Pancreas (tissue), 10 donors: Measurements from ENCODE around the gene DTNA. TPM values are rescaled to one million over a fixed set of nuclear protein-coding genes. Genes with fewer than 3 reads are reported as not detected.

Experiments used
- ATAC-seq, 4 donors: fragments of 200-7000 bp; cut with Tn5 transposase; one replicate each; pipeline versions ENCODE4 v1.8.0 to v1.9.1; 2020; ENCODE audit warnings: mild to moderate bottlenecking in 4 of 4, moderate library complexity in 4 of 4
- DNase-seq, 6 donors: peaks; one replicate each; pipeline ENCODE4 v3.0.0-alpha.2; 2020
- FAIRE-seq: peaks from 2 replicates; lab custom pipeline; 2012; peaks lifted over from hg19 to GRCh38; lab: Jason Lieb, UNC
- H3K27ac ChIP-seq, 4 donors: fragments of 200-600 bp; sonication (generic); 1 replicate in 3 of 4; 2 replicates in 1 of 4; pipeline versions ENCODE4 v1.5.0 to v1.8.0; 2020
- H3K27me3 ChIP-seq, 4 donors: fragments of 200-600 bp; one replicate each; pipeline ENCODE4 v1.8.0; 2021
- H3K36me3 ChIP-seq, 3 donors: fragments of 200-600 bp; sonication (generic) in 1 of 3; one replicate each; pipeline versions ENCODE4 v1.5.0 to v1.8.0; 2020 to 2021
- H3K4me1 ChIP-seq, 3 donors: fragments of 200-600 bp; one replicate each; pipeline ENCODE4 v1.8.0; 2021
- H3K4me3 ChIP-seq, 4 donors: fragments of 200-600 bp; sonication (generic) in 2 of 4; one replicate each; pipeline versions ENCODE4 v1.5.0 to v1.8.0; 2020 to 2021
- H3K9me3 ChIP-seq, 4 donors: fragments of 200-600 bp; one replicate each; pipeline ENCODE4 v1.8.0; 2021
- CTCF ChIP-seq, 4 donors: fragments of 200-600 bp; sonication (generic) in 3 of 4; IDR thresholded peaks; one replicate each; pipeline versions ENCODE4 v1.5.0 to v1.8.0; 2021; ENCODE audit warnings: antibody characterized with exemption in 4 of 4
- WGBS, 2 donors: extraction: QIAGEN DNeasy Blood & Tissue Kit; methylation state at CpG; one replicate each; pipeline ENCODE4 v1.1.7; 2013; 5-methylcytosine and 5-hydroxymethylcytosine counted together
- intact Hi-C, 3 donors: fragments of 100-400 bp; cut with DNase I; formaldehyde crosslinking; loops; one replicate each; pipeline versions ENCODE4 v1.11.1 to v1.14.2; 2022
- polyA plus RNA-seq, 2 donors: library from polyadenylated mRNA; stranded (reverse); fragments of 200-250 nt; gene quantifications; one replicate each; pipeline ENCODE4 v1.2.3, GENCODE V29; 2013
- total RNA-seq, 6 donors: library from RNA; stranded (reverse); fragmentation: NEBNext Ultra II Directional in 4 of 6; extraction: Animal tissue kit (Norgen Biotek cat#: 25700) in 4 of 6; gene quantifications; one replicate each; pipeline versions ENCODE4 v1.2.1 to v1.2.4, GENCODE V29; 2021 to 2023
- donor health status: healthy with polysubstance abuse.
- donor health status: DM: no; HTN: no; CAD: no; lungs with moderate emphysema.
- donor health status: DM: no; HTN: no; CAD: no.
- donor health status: control.
- donor health status: control.
- donor health status: Bipolar disorder and iron deficiency.
- donor health status: DM: yes; HTN: yes; CAD: no.
- donor health status: DM: no; HTN: no; CAD: no.
- donor health status: DM: no; HTN: no; CAD: no.
- donor health status: DM: yes; HTN: yes; CAD: no.

DTNA gene
- total and polyA plus RNA-seq, 8 donors, result 15.3 to 37.5 (median 26.4) TPM

GRCh38 chr18:34890486-34891085, 180.5 kb downstream of the DTNA start:
- 89 to 95% methylated on average over 6 of the region's 6 CpGs for WGBS, 2 donors
- DNase-seq (no peak), FAIRE-seq (no peak), ATAC-seq (no peak)
- Histone ChIP-seq H3K4me3 (no peak overlapping the region), H3K4me1 (no peaks in the 10 kb centered on the region), H3K9me3 (no peaks in the 10 kb centered on the region), H3K27me3 (no peaks in the 10 kb centered on the region), H3K27ac (no peak overlapping the region), H3K36me3 (no peaks in the 10 kb centered on the region)
- TF ChIP-seq CTCF (IDR thresholded peaks at IDR 0.05), result no peak
- intact Hi-C loops, result no loop called here

- ATAC-seq (no peak), DNase-seq (no peak), FAIRE-seq (no peak)
- no peak overlapping the region for H3K27ac ChIP-seq
- TF ChIP-seq CTCF (IDR thresholded peaks at IDR 0.05), result no peak
- H3K27me3 ChIP-seq, result no peaks in the 10 kb centered on the region
- 72 to 73% methylated on average over 3 of the region's 3 CpGs for WGBS, 2 donors
- no peak overlapping the region for H3K4me3 ChIP-seq
- H3K4me1 ChIP-seq, result no peaks in the 10 kb centered on the region
- H3K36me3 ChIP-seq, result no peaks in the 10 kb centered on the region
- H3K9me3 ChIP-seq, result no peaks in the 10 kb centered on the region
- intact Hi-C loops, result no loop called here
These were observed 182.3 kb downstream of the DTNA start for GRCh38 chr18:34892379-34892778.

DNA sequence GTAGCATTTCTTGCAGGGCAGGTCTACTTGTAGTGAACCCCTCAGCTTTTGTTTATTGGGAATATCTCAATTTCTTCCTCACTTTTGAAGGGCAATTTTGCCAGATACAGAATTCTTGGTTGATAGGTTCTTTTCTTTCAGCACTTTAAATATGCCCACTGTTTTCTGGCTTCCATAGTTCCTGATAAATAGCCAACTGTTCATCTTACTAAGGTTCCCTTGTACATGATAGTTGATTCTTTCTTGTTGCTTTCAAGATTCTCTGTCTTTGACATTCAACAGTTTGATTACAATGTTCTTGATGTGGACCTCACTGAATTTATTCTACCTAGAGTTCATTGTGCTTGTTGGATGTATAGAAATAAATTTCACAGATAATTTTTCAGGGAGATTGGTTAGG, 183.1 kb downstream of the DTNA start:
- FAIRE-seq (no peak), DNase-seq (no peak), ATAC-seq (no peak)
- no peaks in the 10 kb centered on the region for H3K36me3 ChIP-seq
- no peaks in the 10 kb centered on the region for H3K9me3 ChIP-seq
- no peak for TF ChIP-seq CTCF (IDR thresholded peaks at IDR 0.05)
- H3K4me1 ChIP-seq, result no peaks in the 10 kb centered on the region
- no peak overlapping the region for H3K27ac ChIP-seq
- no peak overlapping the region for H3K4me3 ChIP-seq
- intact Hi-C loops, result no loop called here
- no peaks in the 10 kb centered on the region for H3K27me3 ChIP-seq

DNA sequence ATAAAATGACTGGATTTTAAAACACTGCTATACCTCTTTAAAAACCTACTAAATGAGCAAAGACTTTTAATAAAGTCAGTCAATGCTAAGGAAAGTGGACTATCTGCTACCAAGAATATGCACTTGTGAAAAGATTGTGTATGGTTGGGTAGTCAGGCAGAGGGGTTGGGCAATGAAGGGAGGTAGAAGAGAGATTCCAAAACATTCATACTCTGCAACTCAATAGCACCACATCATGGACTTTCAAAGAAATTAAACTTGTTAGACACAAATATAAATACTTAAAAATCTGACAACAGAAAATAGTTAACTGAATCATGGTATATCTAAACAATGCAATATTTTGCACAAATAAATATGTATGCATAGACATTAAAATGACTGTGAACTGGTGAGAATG, 191.2 kb downstream of the DTNA start:
- DNase-seq, result no peak

More for the DNA sequence above, 191.2 kb downstream of the DTNA start:
- ATAC-seq (no peak), FAIRE-seq (no peak)
- intact Hi-C loops, result no loop called here
- H3K36me3 ChIP-seq, result no peaks in the 10 kb centered on the region
- no peak overlapping the region for H3K27ac ChIP-seq
- no peaks in the 10 kb centered on the region for H3K9me3 ChIP-seq
- no peaks in the 10 kb centered on the region for H3K4me1 ChIP-seq
- no peaks in the 10 kb centered on the region for H3K27me3 ChIP-seq
- no peak overlapping the region for H3K4me3 ChIP-seq
- no peak for TF ChIP-seq CTCF (IDR thresholded peaks at IDR 0.05)
